ENCODE results near the gene GFAP.

Gene GFAP

DNA sequence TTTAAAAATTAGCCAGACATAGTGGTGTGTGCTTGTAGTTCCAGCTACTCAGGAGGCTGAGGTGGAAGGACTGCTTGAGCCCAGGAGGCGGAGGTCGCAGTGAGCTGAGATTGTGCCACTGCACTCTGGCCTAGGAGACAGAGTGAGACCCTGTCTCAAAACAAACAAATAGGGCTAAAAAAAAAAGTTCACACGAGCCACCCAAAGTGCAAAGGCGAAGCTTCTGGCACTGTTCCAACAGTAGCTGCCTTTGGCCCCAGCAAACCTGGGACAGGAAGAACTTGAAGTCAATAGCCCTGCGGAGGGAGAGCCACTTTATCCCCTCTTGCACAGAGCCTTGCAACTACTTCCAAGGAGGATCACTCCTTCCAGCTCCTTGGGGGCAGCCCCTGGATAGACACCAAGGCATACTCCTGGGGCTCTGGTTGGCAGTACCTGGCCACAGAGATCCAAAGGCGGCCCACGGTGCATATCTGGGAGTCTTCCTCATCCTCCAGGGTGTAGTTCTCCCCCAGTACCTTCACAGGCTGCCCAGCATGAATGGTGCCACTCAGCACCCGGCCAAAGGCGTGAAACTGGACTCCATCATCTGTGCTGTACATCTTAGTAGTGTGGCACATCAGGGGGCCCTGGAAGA, 52.9 kb downstream of the GFAP start:
- H3K36me3 ChIP-seq (ENCODE audit: control insufficient read depth, insufficient read depth, low read length), result no peaks in the 10 kb centered on the region
- no peaks in the 10 kb centered on the region for H3K4me1 ChIP-seq
- no peaks in the 10 kb centered on the region for H3K27me3 ChIP-seq (ENCODE audit: control insufficient read depth, insufficient read depth, low read length)
- no peak overlapping the region for H3K4me3 ChIP-seq (ENCODE audit: low read depth, low read length)
- no peak overlapping the region for H3K27ac ChIP-seq
- no peak overlapping the region for H3K4me2 ChIP-seq (ENCODE audit: low read length)
- H3K79me2 ChIP-seq, result no peaks in the 10 kb centered on the region
- no peaks in the 10 kb centered on the region for H3K9me3 ChIP-seq (ENCODE audit: control insufficient read depth, low read length)
- no peak overlapping the region for H3K9ac ChIP-seq
- no peak overlapping the region for H2AFZ ChIP-seq
- TF ChIP-seq, protein P1, sequence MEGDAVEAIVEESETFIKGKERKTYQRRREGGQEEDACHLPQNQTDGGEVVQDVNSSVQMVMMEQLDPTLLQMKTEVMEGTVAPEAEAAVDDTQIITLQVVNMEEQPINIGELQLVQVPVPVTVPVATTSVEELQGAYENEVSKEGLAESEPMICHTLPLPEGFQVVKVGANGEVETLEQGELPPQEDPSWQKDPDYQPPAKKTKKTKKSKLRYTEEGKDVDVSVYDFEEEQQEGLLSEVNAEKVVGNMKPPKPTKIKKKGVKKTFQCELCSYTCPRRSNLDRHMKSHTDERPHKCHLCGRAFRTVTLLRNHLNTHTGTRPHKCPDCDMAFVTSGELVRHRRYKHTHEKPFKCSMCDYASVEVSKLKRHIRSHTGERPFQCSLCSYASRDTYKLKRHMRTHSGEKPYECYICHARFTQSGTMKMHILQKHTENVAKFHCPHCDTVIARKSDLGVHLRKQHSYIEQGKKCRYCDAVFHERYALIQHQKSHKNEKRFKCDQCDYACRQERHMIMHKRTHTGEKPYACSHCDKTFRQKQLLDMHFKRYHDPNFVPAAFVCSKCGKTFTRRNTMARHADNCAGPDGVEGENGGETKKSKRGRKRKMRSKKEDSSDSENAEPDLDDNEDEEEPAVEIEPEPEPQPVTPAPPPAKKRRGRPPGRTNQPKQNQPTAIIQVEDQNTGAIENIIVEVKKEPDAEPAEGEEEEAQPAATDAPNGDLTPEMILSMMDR (IDR thresholded peaks at IDR 0.05), result no peak

GRCh38 chr17:44859701-44860100, 55.6 kb downstream of the GFAP start:
- H2AFZ ChIP-seq, result no peak overlapping the region
- no peaks in the 10 kb centered on the region for H3K27me3 ChIP-seq (ENCODE audit: control insufficient read depth, insufficient read depth, low read length)
- H3K9ac ChIP-seq, result no peak overlapping the region
- H3K27ac ChIP-seq, result no peak overlapping the region
- no peaks in the 10 kb centered on the region for H3K79me2 ChIP-seq
- no peaks in the 10 kb centered on the region for H3K9me3 ChIP-seq (ENCODE audit: control insufficient read depth, low read length)
- H3K4me1 ChIP-seq, result no peaks in the 10 kb centered on the region
- no peak overlapping the region for H3K4me3 ChIP-seq (ENCODE audit: low read depth, low read length)
- TF ChIP-seq, protein P1 (IDR thresholded peaks at IDR 0.05), result no peak
- H3K36me3 ChIP-seq (ENCODE audit: control insufficient read depth, insufficient read depth, low read length), result no peaks in the 10 kb centered on the region
- H3K4me2 ChIP-seq (ENCODE audit: low read length), result no peak overlapping the region

GRCh38 chr17:44854192-44854591, 61.1 kb downstream of the GFAP start:
- Histone ChIP-seq H3K79me2 (no peaks in the 10 kb centered on the region), H3K4me1 (no peaks in the 10 kb centered on the region), H3K9me3 (ENCODE audit: control insufficient read depth, low read length) (no peaks in the 10 kb centered on the region)

More at GRCh38 chr17:44854192-44854591, 61.1 kb downstream of the GFAP start:
- no peaks in the 10 kb centered on the region for H3K36me3 ChIP-seq (ENCODE audit: control insufficient read depth, insufficient read depth, low read length)
- H3K4me3 ChIP-seq (ENCODE audit: low read depth, low read length), result no peak overlapping the region
- no peaks in the 10 kb centered on the region for H3K27me3 ChIP-seq (ENCODE audit: control insufficient read depth, insufficient read depth, low read length)
- H3K27ac ChIP-seq, result no peak overlapping the region
- no peak overlapping the region for H2AFZ ChIP-seq
- TF ChIP-seq, protein P1 (IDR thresholded peaks at IDR 0.05), result no peak
- H3K4me2 ChIP-seq (ENCODE audit: low read length), result no peak overlapping the region
- no peak overlapping the region for H3K9ac ChIP-seq
